Measurements from ENCODE around the gene RNF11. TPM values are rescaled to one million over a fixed set of nuclear protein-coding genes. Genes with fewer than 3 reads are reported as not detected.

Gene RNF11
- total RNA-seq, 4 donors from 2014 or later = 70.6 to 110 (median 82.8) TPM

- intact Hi-C loops (cut with DNase I) = no loop called here
- no peak for DNase-seq
- no peak overlapping the region for H3K4me3 ChIP-seq
- H3K27me3 ChIP-seq = no peaks in the 10 kb centered on the region
- H3K36me3 ChIP-seq = peaks cover 0 to 6% (median 4%) of the 10 kb centered on the region in 3 donors
- H3K4me1 ChIP-seq = peaks cover 0 to 10% (median 0%) of the 10 kb centered on the region in 3 donors
- TF ChIP-seq POLR2A (IDR thresholded peaks at IDR 0.05) = no peak
- TF ChIP-seq, protein P1, sequence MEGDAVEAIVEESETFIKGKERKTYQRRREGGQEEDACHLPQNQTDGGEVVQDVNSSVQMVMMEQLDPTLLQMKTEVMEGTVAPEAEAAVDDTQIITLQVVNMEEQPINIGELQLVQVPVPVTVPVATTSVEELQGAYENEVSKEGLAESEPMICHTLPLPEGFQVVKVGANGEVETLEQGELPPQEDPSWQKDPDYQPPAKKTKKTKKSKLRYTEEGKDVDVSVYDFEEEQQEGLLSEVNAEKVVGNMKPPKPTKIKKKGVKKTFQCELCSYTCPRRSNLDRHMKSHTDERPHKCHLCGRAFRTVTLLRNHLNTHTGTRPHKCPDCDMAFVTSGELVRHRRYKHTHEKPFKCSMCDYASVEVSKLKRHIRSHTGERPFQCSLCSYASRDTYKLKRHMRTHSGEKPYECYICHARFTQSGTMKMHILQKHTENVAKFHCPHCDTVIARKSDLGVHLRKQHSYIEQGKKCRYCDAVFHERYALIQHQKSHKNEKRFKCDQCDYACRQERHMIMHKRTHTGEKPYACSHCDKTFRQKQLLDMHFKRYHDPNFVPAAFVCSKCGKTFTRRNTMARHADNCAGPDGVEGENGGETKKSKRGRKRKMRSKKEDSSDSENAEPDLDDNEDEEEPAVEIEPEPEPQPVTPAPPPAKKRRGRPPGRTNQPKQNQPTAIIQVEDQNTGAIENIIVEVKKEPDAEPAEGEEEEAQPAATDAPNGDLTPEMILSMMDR (IDR thresholded peaks at IDR 0.05) = no peak
- no peak overlapping the region for H3K27ac ChIP-seq
- WGBS, 2 donors = 80% methylated on average over 4 to 5 of the region's 5 CpGs
- H3K9me3 ChIP-seq = no peaks in the 10 kb centered on the region
Observed at GRCh38 chr1:51306950-51307349, 70.9 kb downstream of the RNF11 start.

GRCh38 chr1:51308636-51309035, 72.6 kb downstream of the RNF11 start:
- Histone ChIP-seq H3K4me3 (no peak overlapping the region), H3K4me1 (peaks cover 0 to 11% (median 6%) of the 10 kb centered on the region in 3 donors), H3K27me3 (no peaks in the 10 kb centered on the region), H3K36me3 (peaks cover 0 to 11% (median 4%) of the 10 kb centered on the region in 3 donors), H3K9me3 (no peaks in the 10 kb centered on the region), H3K27ac (no peak overlapping the region)
- 84 to 97% methylated on average over 5 to 6 of the region's 6 CpGs for WGBS, 2 donors
- DNase-seq = no peak
- intact Hi-C loops (cut with DNase I) = no loop called here
- TF ChIP-seq, protein P1 (IDR thresholded peaks at IDR 0.05) = no peak
- no peak for TF ChIP-seq POLR2A (IDR thresholded peaks at IDR 0.05)

DNA sequence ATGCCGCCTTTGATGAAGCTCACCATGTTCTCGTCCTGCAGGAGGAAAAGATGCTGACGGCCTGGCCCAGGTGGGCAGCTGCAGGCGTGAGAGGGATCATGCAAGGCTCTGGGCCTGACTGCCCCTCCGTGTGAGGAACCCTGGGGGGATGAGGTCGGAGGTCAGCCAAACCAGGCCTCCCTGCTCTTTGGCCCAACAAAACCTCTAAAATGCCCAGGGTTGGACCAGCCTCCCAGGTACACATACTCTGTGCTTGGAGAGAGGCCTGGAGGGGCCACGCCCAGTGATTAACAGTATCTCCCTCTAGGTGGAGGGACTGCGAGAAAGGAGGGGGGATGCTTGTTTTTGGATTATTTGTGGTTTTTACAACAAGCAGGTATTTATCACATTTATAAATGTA, 73.2 kb downstream of the RNF11 start:
- DNase-seq = no peak
- H3K27me3 ChIP-seq = no peaks in the 10 kb centered on the region
- H3K27ac ChIP-seq = no peak overlapping the region
- peaks cover 5 to 16% (median 13%) of the 10 kb centered on the region in 3 donors for H3K4me1 ChIP-seq
- intact Hi-C loops (cut with DNase I) = no loop called here
- whole genome bisulfite sequencing, 2 donors = 67 to 83% methylated on average over 2 to 6 of the region's 8 CpGs
- no peaks in the 10 kb centered on the region for H3K9me3 ChIP-seq
- TF ChIP-seq, protein P1 (IDR thresholded peaks at IDR 0.05) = no peak
- TF ChIP-seq POLR2A (IDR thresholded peaks at IDR 0.05) = no peak
- H3K4me3 ChIP-seq = no peak overlapping the region
- peaks cover 0 to 11% (median 4%) of the 10 kb centered on the region in 3 donors for H3K36me3 ChIP-seq

GRCh38 chr1:51310871-51311613, 75.0 kb downstream of the RNF11 start:
- Histone ChIP-seq H3K27me3 (no peaks in the 10 kb centered on the region), H3K4me3 (no peak overlapping the region), H3K27ac (no peak overlapping the region), H3K4me1 (peaks cover 21 to 33% (median 29%) of the 10 kb centered on the region in 3 donors), H3K9me3 (no peaks in the 10 kb centered on the region), H3K36me3 (peaks cover 0 to 11% (median 4%) of the 10 kb centered on the region in 3 donors)
- no peak for DNase-seq
- intact Hi-C loops (cut with DNase I) = no loop called here
- 68 to 69% methylated on average over 11 of the region's 15 CpGs for WGBS, 2 donors
- TF ChIP-seq, protein P1 (IDR thresholded peaks at IDR 0.05) = no peak
- TF ChIP-seq POLR2A (IDR thresholded peaks at IDR 0.05) = no peak

DNA sequence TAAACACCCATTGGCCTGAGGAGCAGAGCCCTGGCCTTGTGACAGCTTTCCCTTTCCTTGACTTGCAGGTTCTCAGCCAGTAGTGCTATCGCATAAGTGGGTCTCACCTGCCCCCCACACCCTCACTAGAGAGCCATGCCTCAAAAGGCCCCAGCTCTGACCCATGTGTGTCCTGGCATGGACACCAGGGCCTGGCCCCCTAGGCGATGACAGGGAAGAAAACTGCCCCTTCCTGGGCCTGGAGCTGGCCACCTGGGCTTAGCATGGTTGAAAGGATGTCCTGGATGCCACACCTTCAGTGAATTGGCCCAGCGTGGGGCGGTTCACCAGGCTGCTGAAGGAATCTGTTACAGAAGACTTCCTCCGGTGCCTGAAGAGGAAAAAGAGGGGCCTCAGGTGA, 75.8 kb downstream of the RNF11 start:
- intact Hi-C loops (cut with DNase I) = no loop called here
- H3K9me3 ChIP-seq = no peaks in the 10 kb centered on the region
- no peak for TF ChIP-seq POLR2A (IDR thresholded peaks at IDR 0.05)
- H3K4me3 ChIP-seq = no peak overlapping the region
- no peaks in the 10 kb centered on the region for H3K27me3 ChIP-seq
- WGBS, 2 donors = 60 to 100% methylated on average over 1 of the region's 5 CpGs
- no peak for DNase-seq
- H3K27ac ChIP-seq = no peak overlapping the region
- H3K4me1 ChIP-seq = peaks cover 21 to 39% (median 29%) of the 10 kb centered on the region in 3 donors
- H3K36me3 ChIP-seq = peaks cover 0 to 11% (median 0%) of the 10 kb centered on the region in 3 donors

All from esophagus squamous epithelium (tissue), 5 donors.